Mononuclear cell (primary cell): ENCODE data around the gene UBE2R2. TPM values are rescaled to one million over a fixed set of nuclear protein-coding genes. Genes with fewer than 3 reads are reported as not detected.
"Not testable (repeated sequence)": the region's sequence is repeated elsewhere in the genome, so short reads cannot be mapped to it uniquely, and the experiment has no call there.

Source experiments
- H3K27me3 ChIP-seq: 2 replicates; pipeline ENCODE4 v1.6.0; 2011; ENCODE audit warnings: low read length, control low read depth; ENCODE audit not compliant: insufficient read depth
- H3K4me1 ChIP-seq: 2 replicates; pipeline ENCODE4 v1.5.1; 2011; ENCODE audit warnings: mild to moderate bottlenecking, low read length, control low read depth; ENCODE audit not compliant: insufficient read depth
- H3K4me3 ChIP-seq: 2 replicates; pipeline ENCODE4 v1.5.1; 2011; ENCODE audit warnings: mild to moderate bottlenecking, low read length, moderate library complexity
- H3K9me3 ChIP-seq: 2 replicates; pipeline ENCODE4 v1.5.1; 2011; ENCODE audit warnings: low read depth, mild to moderate bottlenecking, control low read depth, low read length
- total RNA-seq: library from RNA; depleted of rRNA; stranded (reverse); fragments of >200 nt; gene quantifications from one replicate; pipeline ENCODE4 v1.2.3, GENCODE V29; 2012

Gene UBE2R2
- total RNA-seq, 1 donor, result 21.2 TPM

- no peak overlapping the region for H3K4me3 ChIP-seq
- H3K9me3 ChIP-seq, result no peaks in the 10 kb centered on the region
- H3K4me1 ChIP-seq, result peaks cover 45% of the 10 kb centered on the region
- no peaks in the 10 kb centered on the region for H3K27me3 ChIP-seq
These were observed 1.2 kb upstream of the UBE2R2 start for GRCh38 chr9:33815781-33816180.

- peak overlapping the region; percentile 92 for H3K4me3 ChIP-seq
- H3K9me3 ChIP-seq, result no peaks in the 10 kb centered on the region
- H3K27me3 ChIP-seq, result no peaks in the 10 kb centered on the region
- H3K4me1 ChIP-seq, result peaks cover 60% of the 10 kb centered on the region
These were observed 587 bp downstream of the UBE2R2 start for GRCh38 chr9:33817327-33818166.

GRCh38 chr9:33818167-33818846 is 1.3 kb downstream of the UBE2R2 start:
- Histone ChIP-seq H3K27me3 (no peaks in the 10 kb centered on the region), H3K4me3 (peak overlapping the region; percentile 92), H3K9me3 (no peaks in the 10 kb centered on the region), H3K4me1 (peaks cover 62% of the 10 kb centered on the region)

- no peaks in the 10 kb centered on the region for H3K9me3 ChIP-seq
- no peaks in the 10 kb centered on the region for H3K27me3 ChIP-seq
- H3K4me1 ChIP-seq, result peaks cover 60% of the 10 kb centered on the region
- peak overlapping the region; percentile 92 for H3K4me3 ChIP-seq
These were observed 2.0 kb downstream of the UBE2R2 start for GRCh38 chr9:33818847-33819500.

GRCh38 chr9:33820231-33820745 is 3.3 kb downstream of the UBE2R2 start:
- Histone ChIP-seq H3K4me3 (no peak overlapping the region), H3K27me3 (no peaks in the 10 kb centered on the region), H3K9me3 (no peaks in the 10 kb centered on the region), H3K4me1 (peaks cover 47% of the 10 kb centered on the region)

GRCh38 chr9:33823801-33824200 is 6.8 kb downstream of the UBE2R2 start:
- H3K4me3 ChIP-seq, result no peak overlapping the region
- no peaks in the 10 kb centered on the region for H3K27me3 ChIP-seq
- H3K4me1 ChIP-seq, result peaks cover 36% of the 10 kb centered on the region
- H3K9me3 ChIP-seq, result no peaks in the 10 kb centered on the region

- not testable (repeated sequence) for H3K4me3 ChIP-seq, H3K27me3 ChIP-seq, H3K9me3 ChIP-seq
- peaks cover 30% of the 10 kb centered on the region for H3K4me1 ChIP-seq
These were observed 10.3 kb downstream of the UBE2R2 start for GRCh38 chr9:33827285-33827684.

- H3K4me3 ChIP-seq, H3K27me3 ChIP-seq, H3K9me3 ChIP-seq: not testable (repeated sequence)
- H3K4me1 ChIP-seq, result peaks cover 28% of the 10 kb centered on the region
These were observed 12.8 kb downstream of the UBE2R2 start for GRCh38 chr9:33829641-33830230.

GRCh38 chr9:33835625-33836260 is 18.8 kb downstream of the UBE2R2 start:
- H3K4me1 ChIP-seq, result peaks cover 58% of the 10 kb centered on the region

GRCh38 chr9:33836261-33836660 is 19.3 kb downstream of the UBE2R2 start:
- peaks cover 63% of the 10 kb centered on the region for H3K4me1 ChIP-seq
- H3K9me3 ChIP-seq, H3K27me3 ChIP-seq, H3K4me3 ChIP-seq: not testable (repeated sequence)

More at GRCh38 chr9:33835625-33836260, 18.8 kb downstream of the UBE2R2 start:
- no peaks in the 10 kb centered on the region for H3K27me3 ChIP-seq
- no peaks in the 10 kb centered on the region for H3K9me3 ChIP-seq
- H3K4me3 ChIP-seq, result no peak overlapping the region

GRCh38 chr9:33837138-33837537 is 20.2 kb downstream of the UBE2R2 start:
- peaks cover 68% of the 10 kb centered on the region for H3K4me1 ChIP-seq
- H3K27me3 ChIP-seq, result no peaks in the 10 kb centered on the region
- no peak overlapping the region for H3K4me3 ChIP-seq
- no peaks in the 10 kb centered on the region for H3K9me3 ChIP-seq

- Histone ChIP-seq H3K4me3 (no peak overlapping the region), H3K9me3 (no peaks in the 10 kb centered on the region), H3K4me1 (peaks cover 82% of the 10 kb centered on the region), H3K27me3 (no peaks in the 10 kb centered on the region)
These were observed 23.4 kb downstream of the UBE2R2 start for GRCh38 chr9:33840381-33840780.

- no peaks in the 10 kb centered on the region for H3K27me3 ChIP-seq
- no peak overlapping the region for H3K4me3 ChIP-seq
- peaks cover 79% of the 10 kb centered on the region for H3K4me1 ChIP-seq
- H3K9me3 ChIP-seq, result no peaks in the 10 kb centered on the region
These were observed 26.5 kb downstream of the UBE2R2 start for GRCh38 chr9:33843312-33843961.

- Histone ChIP-seq H3K4me1 (peaks cover 61% of the 10 kb centered on the region), H3K27me3 (no peaks in the 10 kb centered on the region), H3K4me3 (no peak overlapping the region), H3K9me3 (no peaks in the 10 kb centered on the region)
These were observed 29.3 kb downstream of the UBE2R2 start for GRCh38 chr9:33846231-33846630.
